GM23338 (cell line): ENCODE measurements around the gene ZNF71.

Experiments used
- CREB1 ChIP-seq: fragments of 250-450 bp; sonication (Bioruptor Pico); IDR thresholded peaks from 2 replicates; pipeline ENCODE4 v1.5.0; 2020; ENCODE audit warnings: low read depth, mild to moderate bottlenecking, moderate library complexity
- CTCF ChIP-seq, 2 experiments: fragments of 200-600 bp in 1 of 2; sonication (generic) in 1 of 2; conservative IDR thresholded peaks; 2 replicates each; pipeline versions ENCODE4 v1.5.1 to v1.6.1; 2016 to 2017; ENCODE audit warnings: antibody characterized with exemption in 2 of 2, low read depth in 2 of 2, mild to moderate bottlenecking in 2 of 2, moderate library complexity in 1 of 2
- EZH2 ChIP-seq: fragments of 200-600 bp; sonication (generic); IDR thresholded peaks from one replicate; pipeline ENCODE4 v1.8.0; 2017; ENCODE audit warnings: antibody characterized with exemption, mild to moderate bottlenecking, low read depth; ENCODE audit not compliant: unreplicated experiment
- EZH2phosphoT487 ChIP-seq: fragments of 200-600 bp; sonication (generic); IDR thresholded peaks from one replicate; pipeline ENCODE4 v1.8.1; 2018; ENCODE audit warnings: antibody characterized with exemption; ENCODE audit not compliant: unreplicated experiment
- JUNB ChIP-seq: IDR thresholded peaks from one replicate; pipeline ENCODE4 v1.6.1; 2016; ENCODE audit warnings: antibody characterized with exemption; ENCODE audit not compliant: unreplicated experiment
- POLR2AphosphoS5 ChIP-seq: IDR thresholded peaks from 2 replicates; pipeline ENCODE4 v1.6.1; 2016; ENCODE audit warnings: antibody characterized with exemption, low read depth
- STAT1 ChIP-seq: IDR thresholded peaks from one replicate; pipeline ENCODE4 v1.6.1; 2016; ENCODE audit warnings: antibody characterized with exemption; ENCODE audit not compliant: unreplicated experiment
- ZNF114 ChIP-seq: fragments of 250-450 bp; sonication (Bioruptor Pico); IDR thresholded peaks from 2 replicates; pipeline ENCODE4 v1.5.0; 2020; ENCODE audit warnings: mild to moderate bottlenecking, moderate library complexity
- ZNF331 ChIP-seq: fragments of 250-450 bp; sonication (Bioruptor Pico); IDR thresholded peaks from 2 replicates; pipeline ENCODE4 v1.5.0; 2020; ENCODE audit warnings: low read depth, mild to moderate bottlenecking, moderate library complexity
- TF ChIP-seq, protein P1 (sequence below): IDR thresholded peaks from one replicate; pipeline ENCODE4 v1.6.1; 2018; ENCODE audit warnings: antibody characterized with exemption; ENCODE audit not compliant: unreplicated experiment
- TF ChIP-seq, protein P2 (sequence below): fragments of 250-450 bp; sonication (Bioruptor Pico); IDR thresholded peaks from 2 replicates; pipeline ENCODE4 v1.5.0; 2020; ENCODE audit warnings: mild to moderate bottlenecking, moderate library complexity

- TF ChIP-seq CTCF (conservative IDR thresholded peaks at IDR 0.05; ENCODE audit: low read depth in 2 of 2) (no peak), EZH2 (no peak), JUNB (no peak), POLR2AphosphoS5 (peak; percentile 82), CREB1 (CRISPR knock-in tag) (0 out of 2 replicates have a peak, but pooled peaks have one; percentile 25), EZH2phosphoT487 (no peak), ZNF331 (CRISPR knock-in tag) (no peak), ZNF114 (CRISPR knock-in tag) (no peak), STAT1 (no peak)
- TF ChIP-seq, protein P1, sequence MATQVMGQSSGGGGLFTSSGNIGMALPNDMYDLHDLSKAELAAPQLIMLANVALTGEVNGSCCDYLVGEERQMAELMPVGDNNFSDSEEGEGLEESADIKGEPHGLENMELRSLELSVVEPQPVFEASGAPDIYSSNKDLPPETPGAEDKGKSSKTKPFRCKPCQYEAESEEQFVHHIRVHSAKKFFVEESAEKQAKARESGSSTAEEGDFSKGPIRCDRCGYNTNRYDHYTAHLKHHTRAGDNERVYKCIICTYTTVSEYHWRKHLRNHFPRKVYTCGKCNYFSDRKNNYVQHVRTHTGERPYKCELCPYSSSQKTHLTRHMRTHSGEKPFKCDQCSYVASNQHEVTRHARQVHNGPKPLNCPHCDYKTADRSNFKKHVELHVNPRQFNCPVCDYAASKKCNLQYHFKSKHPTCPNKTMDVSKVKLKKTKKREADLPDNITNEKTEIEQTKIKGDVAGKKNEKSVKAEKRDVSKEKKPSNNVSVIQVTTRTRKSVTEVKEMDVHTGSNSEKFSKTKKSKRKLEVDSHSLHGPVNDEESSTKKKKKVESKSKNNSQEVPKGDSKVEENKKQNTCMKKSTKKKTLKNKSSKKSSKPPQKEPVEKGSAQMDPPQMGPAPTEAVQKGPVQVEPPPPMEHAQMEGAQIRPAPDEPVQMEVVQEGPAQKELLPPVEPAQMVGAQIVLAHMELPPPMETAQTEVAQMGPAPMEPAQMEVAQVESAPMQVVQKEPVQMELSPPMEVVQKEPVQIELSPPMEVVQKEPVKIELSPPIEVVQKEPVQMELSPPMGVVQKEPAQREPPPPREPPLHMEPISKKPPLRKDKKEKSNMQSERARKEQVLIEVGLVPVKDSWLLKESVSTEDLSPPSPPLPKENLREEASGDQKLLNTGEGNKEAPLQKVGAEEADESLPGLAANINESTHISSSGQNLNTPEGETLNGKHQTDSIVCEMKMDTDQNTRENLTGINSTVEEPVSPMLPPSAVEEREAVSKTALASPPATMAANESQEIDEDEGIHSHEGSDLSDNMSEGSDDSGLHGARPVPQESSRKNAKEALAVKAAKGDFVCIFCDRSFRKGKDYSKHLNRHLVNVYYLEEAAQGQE: no peak
- TF ChIP-seq, protein P2, sequence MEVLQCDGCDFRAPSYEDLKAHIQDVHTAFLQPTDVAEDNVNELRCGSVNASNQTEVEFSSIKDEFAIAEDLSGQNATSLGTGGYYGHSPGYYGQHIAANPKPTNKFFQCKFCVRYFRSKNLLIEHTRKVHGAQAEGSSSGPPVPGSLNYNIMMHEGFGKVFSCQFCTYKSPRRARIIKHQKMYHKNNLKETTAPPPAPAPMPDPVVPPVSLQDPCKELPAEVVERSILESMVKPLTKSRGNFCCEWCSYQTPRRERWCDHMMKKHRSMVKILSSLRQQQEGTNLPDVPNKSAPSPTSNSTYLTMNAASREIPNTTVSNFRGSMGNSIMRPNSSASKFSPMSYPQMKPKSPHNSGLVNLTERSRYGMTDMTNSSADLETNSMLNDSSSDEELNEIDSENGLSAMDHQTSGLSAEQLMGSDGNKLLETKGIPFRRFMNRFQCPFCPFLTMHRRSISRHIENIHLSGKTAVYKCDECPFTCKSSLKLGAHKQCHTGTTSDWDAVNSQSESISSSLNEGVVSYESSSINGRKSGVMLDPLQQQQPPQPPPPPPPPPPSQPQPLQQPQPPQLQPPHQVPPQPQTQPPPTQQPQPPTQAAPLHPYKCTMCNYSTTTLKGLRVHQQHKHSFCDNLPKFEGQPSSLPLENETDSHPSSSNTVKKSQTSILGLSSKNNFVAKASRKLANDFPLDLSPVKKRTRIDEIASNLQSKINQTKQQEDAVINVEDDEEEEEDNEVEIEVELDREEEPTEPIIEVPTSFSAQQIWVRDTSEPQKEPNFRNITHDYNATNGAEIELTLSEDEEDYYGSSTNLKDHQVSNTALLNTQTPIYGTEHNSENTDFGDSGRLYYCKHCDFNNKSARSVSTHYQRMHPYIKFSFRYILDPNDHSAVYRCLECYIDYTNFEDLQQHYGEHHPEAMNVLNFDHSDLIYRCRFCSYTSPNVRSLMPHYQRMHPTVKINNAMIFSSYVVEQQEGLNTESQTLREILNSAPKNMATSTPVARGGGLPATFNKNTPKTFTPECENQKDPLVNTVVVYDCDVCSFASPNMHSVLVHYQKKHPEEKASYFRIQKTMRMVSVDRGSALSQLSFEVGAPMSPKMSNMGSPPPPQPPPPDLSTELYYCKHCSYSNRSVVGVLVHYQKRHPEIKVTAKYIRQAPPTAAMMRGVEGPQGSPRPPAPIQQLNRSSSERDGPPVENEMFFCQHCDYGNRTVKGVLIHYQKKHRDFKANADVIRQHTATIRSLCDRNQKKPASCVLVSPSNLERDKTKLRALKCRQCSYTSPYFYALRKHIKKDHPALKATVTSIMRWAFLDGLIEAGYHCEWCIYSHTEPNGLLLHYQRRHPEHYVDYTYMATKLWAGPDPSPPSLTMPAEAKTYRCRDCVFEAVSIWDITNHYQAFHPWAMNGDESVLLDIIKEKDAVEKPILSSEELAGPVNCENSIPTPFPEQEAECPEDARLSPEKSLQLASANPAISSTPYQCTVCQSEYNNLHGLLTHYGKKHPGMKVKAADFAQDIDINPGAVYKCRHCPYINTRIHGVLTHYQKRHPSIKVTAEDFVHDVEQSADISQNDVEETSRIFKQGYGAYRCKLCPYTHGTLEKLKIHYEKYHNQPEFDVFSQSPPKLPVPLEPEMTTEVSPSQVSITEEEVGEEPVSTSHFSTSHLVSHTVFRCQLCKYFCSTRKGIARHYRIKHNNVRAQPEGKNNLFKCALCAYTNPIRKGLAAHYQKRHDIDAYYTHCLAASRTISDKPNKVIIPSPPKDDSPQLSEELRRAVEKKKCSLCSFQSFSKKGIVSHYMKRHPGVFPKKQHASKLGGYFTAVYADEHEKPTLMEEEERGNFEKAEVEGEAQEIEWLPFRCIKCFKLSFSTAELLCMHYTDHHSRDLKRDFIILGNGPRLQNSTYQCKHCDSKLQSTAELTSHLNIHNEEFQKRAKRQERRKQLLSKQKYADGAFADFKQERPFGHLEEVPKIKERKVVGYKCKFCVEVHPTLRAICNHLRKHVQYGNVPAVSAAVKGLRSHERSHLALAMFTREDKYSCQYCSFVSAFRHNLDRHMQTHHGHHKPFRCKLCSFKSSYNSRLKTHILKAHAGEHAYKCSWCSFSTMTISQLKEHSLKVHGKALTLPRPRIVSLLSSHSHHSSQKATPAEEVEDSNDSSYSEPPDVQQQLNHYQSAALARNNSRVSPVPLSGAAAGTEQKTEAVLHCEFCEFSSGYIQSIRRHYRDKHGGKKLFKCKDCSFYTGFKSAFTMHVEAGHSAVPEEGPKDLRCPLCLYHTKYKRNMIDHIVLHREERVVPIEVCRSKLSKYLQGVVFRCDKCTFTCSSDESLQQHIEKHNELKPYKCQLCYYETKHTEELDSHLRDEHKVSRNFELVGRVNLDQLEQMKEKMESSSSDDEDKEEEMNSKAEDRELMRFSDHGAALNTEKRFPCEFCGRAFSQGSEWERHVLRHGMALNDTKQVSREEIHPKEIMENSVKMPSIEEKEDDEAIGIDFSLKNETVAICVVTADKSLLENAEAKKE: no peak
Observed at GRCh38 chr19:56567274-56568120, 27.6 kb upstream of the ZNF71 start, which contains the start of gene ZNF470.
